Motor neuron (in vitro differentiated cells): ENCODE data around the gene MLLT3. TPM values are rescaled to one million over a fixed set of nuclear protein-coding genes. Genes with fewer than 3 reads are reported as not detected.

ENCODE experiments used
- ATAC-seq, 8 experiments: fragments of 200-7000 bp; cut with Tn5 transposase; replicated peaks in 6 of 8; 2 replicates each; pipeline ENCODE4 v1.8.0; 2021; ENCODE audit warnings: mild to moderate bottlenecking in 8 of 8, moderate library complexity in 8 of 8
- H3K27ac ChIP-seq, 2 donors: fragments of 250-450 bp; sonication (Bioruptor Pico); 2 replicates each; pipeline ENCODE4 v1.9.0; 2021; ENCODE audit warnings: antibody characterized with exemption in 2 of 2, mild to moderate bottlenecking in 2 of 2, moderate library complexity in 1 of 2
- H3K4me1 ChIP-seq, 2 donors: fragments of 250-450 bp; sonication (Bioruptor Pico); replicated peaks in 1 of 2; 2 replicates each; pipeline ENCODE4 v1.6.1; 2021; ENCODE audit warnings: antibody characterized with exemption in 2 of 2, mild to moderate bottlenecking in 2 of 2, moderate library complexity in 1 of 2
- H3K4me3 ChIP-seq, 5 donors: fragments of 250-450 bp; sonication (Bioruptor Pico); 2 replicates each; pipeline ENCODE4 v1.9.0; 2021; ENCODE audit warnings: antibody characterized with exemption in 5 of 5, mild to moderate bottlenecking in 5 of 5, moderate library complexity in 4 of 5
- WGBS, 10 experiments: fragments of 450-650 bp; shearing (Covaris generic); methylation state at CpG; one replicate each; pipeline ENCODE4 v1.0.0; 2022; 5-methylcytosine and 5-hydroxymethylcytosine counted together
- in situ Hi-C, 9 experiments: fragments of 400-800 bp; cut with MboI; loops; one replicate each; pipeline ENCODE4 v1.15.0; 2021; ENCODE audit warnings: low sequenced_read_pairs in 9 of 9, low pct_unique_long_range_greater_than_20kb in 2 of 9; ENCODE audit not compliant: unreplicated experiment in 9 of 9
- total RNA-seq, 8 experiments: library from RNA; unstranded; fragments of 300-600 nt; gene quantifications; 2 replicates each; pipeline versions ENCODE4 v1.2.3 to v1.2.4, GENCODE V29; 2022

The MLLT3 gene
- total RNA-seq, 8 experiments from 2014 or later: 10.8 to 63.2 (median 31.6) TPM

DNA sequence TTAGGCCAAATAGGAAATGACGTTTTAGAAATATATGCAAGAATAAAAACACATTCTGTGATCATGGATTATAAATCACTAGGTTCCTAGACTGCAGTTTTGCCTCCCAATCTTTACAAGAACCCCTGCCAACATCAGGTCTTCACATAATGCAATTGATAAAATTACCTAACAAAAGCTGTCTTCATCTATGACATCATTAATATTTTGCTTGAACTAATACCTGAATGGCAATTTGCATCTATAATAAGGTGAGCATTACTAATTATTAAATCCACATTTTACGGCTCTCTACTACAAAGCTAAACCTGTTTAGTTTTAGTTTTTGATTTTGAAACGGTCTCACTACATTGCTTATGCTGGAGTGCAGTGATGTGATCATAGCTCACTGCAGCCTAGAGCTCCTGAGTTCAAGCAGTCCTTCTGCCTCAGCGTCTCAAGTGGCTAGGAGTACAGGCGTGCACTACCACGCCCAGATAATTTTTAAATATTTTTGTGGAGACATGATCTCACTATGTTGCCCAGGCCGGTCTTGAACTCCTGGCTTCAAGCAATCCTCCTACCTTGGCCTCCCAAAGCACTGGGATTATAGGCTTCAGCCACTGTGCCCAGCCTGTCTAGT is 218.0 kb downstream of the MLLT3 start:
- in situ Hi-C loops: no loop called here

DNA sequence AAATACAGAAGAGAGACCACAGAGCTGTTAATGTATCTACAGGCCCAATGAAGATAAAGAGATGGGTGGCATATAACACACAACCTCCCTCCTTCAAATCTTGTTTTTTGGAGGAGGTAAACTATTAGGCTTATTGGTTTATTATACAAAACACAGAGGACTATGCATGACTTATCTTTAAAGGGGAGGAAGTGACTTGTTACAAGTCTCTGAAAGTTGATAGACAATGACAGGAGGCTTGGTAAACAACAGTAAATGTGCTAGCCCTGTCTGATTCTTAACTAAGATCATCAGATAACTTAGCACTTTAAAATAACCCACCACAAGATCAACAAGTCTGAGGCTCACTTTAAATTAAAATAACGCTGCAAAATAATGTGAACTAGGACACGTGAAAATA is 219.0 kb downstream of the MLLT3 start:
- in situ Hi-C loops: no loop called here
- WGBS, 10 experiments: 46 to 100% (median 89%) methylated on average over 1 to 2 of the region's 2 CpGs; no CpG with 5 or more reads in 3 of the 10 experiments
- peaks cover 6 to 11% of the 10 kb centered on the region in 2 donors for H3K4me1 ChIP-seq
- no peak for ATAC-seq
- no peak overlapping the region for H3K4me3 ChIP-seq
- no peak overlapping the region for H3K27ac ChIP-seq

More for the DNA sequence above, 218.0 kb downstream of the MLLT3 start:
- ATAC-seq: no peak
- Histone ChIP-seq H3K27ac (no peak overlapping the region), H3K4me3 (no peak overlapping the region), H3K4me1 (peaks cover 11 to 17% of the 10 kb centered on the region in 2 donors)
- 40 to 100% (median 97%) methylated on average over 3 to 6 of the region's 7 CpGs; no CpG with 5 or more reads in 1 of the 10 experiments for WGBS, 10 experiments

DNA sequence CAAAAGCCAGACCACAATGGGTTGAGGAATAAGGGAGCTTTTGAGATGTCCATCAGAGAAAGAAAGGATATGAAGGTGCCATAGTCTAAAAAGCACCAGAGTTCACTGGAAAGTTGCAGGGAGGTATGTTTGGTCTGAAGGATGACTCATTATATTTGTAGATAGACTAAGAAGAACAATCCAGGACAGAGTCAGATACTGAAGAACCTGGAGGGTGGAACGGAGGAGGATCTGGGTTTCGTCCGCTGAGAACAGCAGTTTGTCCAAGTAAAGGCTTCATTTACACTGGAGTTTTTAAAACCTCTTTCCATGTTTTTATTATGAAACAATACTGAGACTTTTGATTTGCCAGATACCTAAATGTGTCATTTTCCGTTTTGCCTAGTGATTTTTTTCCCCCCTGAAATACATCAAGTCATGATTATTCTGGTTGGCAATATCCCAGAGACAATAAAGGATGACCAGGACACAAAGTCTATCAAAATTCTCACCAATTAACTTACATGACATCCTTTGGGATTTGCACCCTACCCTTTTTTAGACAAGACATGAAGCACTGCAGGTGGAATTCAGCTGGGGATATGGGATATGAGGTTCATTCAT is 219.9 kb downstream of the MLLT3 start:
- H3K27ac ChIP-seq: no peak overlapping the region
- in situ Hi-C loops: no loop called here
- 88 to 100% (median 95%) methylated on average over 3 to 4 of the region's 4 CpGs; no CpG with 5 or more reads in 1 of the 10 experiments for WGBS, 10 experiments
- ATAC-seq: no peak
- H3K4me1 ChIP-seq: peaks cover 0 to 5% of the 10 kb centered on the region in 2 donors
- no peak overlapping the region for H3K4me3 ChIP-seq

- WGBS, 10 experiments: 68 to 100% (median 92%) methylated on average over 2 to 7 of the region's 8 CpGs
- H3K4me3 ChIP-seq: no peak overlapping the region
- in situ Hi-C loops: no loop called here
- no peaks in the 10 kb centered on the region for H3K4me1 ChIP-seq
- ATAC-seq: no peak
- no peak overlapping the region for H3K27ac ChIP-seq
Measured at GRCh38 chr9:20398536-20399338, 223.6 kb downstream of the MLLT3 start.

GRCh38 chr9:20397348-20397747 is 225.0 kb downstream of the MLLT3 start:
- Histone ChIP-seq H3K4me1 (no peaks in the 10 kb centered on the region), H3K4me3 (no peak overlapping the region), H3K27ac (no peak overlapping the region)
- 0 to 100% (median 31%) methylated on average over 1 to 4 of the region's 4 CpGs; no CpG with 5 or more reads in 2 of the 10 experiments for WGBS, 10 experiments
- no peak for ATAC-seq
- in situ Hi-C loops: no loop called here

DNA sequence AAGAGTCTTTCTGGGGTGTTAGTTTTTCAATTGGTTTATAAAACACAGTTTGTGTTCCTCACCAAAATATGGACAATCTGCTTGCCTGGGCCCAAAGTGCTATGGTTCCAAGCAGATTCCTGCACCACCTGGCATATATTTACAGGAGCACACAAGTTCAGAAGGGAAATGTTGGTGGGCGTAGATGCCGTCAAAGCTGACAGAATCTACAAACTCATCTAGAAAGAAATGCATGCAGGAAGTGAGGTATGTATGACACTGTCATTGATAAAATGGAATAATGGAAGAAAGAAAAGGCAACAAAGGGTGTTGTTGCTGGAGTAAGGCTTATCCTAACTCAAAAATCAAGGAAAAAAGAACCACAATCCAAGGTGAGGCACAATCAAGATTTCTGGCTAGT is 225.8 kb downstream of the MLLT3 start:
- no peak for ATAC-seq
- no peaks in the 10 kb centered on the region for H3K4me1 ChIP-seq
- no peak overlapping the region for H3K4me3 ChIP-seq
- WGBS, 10 experiments: 72 to 100% (median 96%) methylated on average over 2 of the region's 2 CpGs; no CpG with 5 or more reads in 4 of the 10 experiments
- in situ Hi-C loops: no loop called here
- H3K27ac ChIP-seq: no peak overlapping the region

- in situ Hi-C loops: no loop called here
Measured at GRCh38 chr9:20395651-20396050, 226.6 kb downstream of the MLLT3 start.

GRCh38 chr9:20394969-20395368 is 227.3 kb downstream of the MLLT3 start:
- H3K4me3 ChIP-seq: no peak overlapping the region
- in situ Hi-C loops: no loop called here
- H3K4me1 ChIP-seq: no peaks in the 10 kb centered on the region
- H3K27ac ChIP-seq: no peak overlapping the region
- ATAC-seq: peak in 1 of 8 experiments; percentile 26
- WGBS, 10 experiments: 53 to 100% (median 84%) methylated on average over 1 to 5 of the region's 5 CpGs; no CpG with 5 or more reads in 2 of the 10 experiments

More at GRCh38 chr9:20395651-20396050, 226.6 kb downstream of the MLLT3 start:
- WGBS, 10 experiments: 50 to 100% (median 97%) methylated on average over 1 to 2 of the region's 2 CpGs; no CpG with 5 or more reads in 2 of the 10 experiments
- Histone ChIP-seq H3K4me1 (no peaks in the 10 kb centered on the region), H3K27ac (no peak overlapping the region), H3K4me3 (no peak overlapping the region)
- no peak for ATAC-seq

- 83 to 100% (median 100%) methylated on average over 1 of the region's 1 CpG for WGBS, 10 experiments
- no peak for ATAC-seq
- Histone ChIP-seq H3K27ac (no peak overlapping the region), H3K4me1 (no peaks in the 10 kb centered on the region), H3K4me3 (no peak overlapping the region)
- in situ Hi-C loops: no loop called here
Measured at GRCh38 chr9:20391208-20391607, 231.1 kb downstream of the MLLT3 start.

DNA sequence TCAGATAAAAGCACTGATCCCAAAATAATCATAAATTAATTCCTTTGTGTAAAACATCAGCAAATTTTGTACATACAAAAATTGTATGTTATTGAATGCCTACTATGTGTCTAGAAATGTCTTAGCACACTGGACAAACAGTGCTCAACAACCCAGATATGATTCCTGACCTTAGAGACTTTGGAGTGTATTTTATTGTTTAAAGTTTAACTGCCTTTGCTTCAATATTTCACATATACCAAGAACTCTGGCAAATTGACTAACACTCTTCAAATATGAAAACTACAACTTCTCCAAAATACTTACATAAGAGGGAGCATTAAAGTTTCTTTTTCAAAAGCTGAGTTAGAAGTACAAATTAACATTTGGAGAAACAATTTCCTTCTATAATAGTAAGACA is 231.9 kb downstream of the MLLT3 start:
- Histone ChIP-seq H3K4me3 (no peak overlapping the region), H3K27ac (no peak overlapping the region), H3K4me1 (no peaks in the 10 kb centered on the region)
- no peak for ATAC-seq
- in situ Hi-C loops: no loop called here

DNA sequence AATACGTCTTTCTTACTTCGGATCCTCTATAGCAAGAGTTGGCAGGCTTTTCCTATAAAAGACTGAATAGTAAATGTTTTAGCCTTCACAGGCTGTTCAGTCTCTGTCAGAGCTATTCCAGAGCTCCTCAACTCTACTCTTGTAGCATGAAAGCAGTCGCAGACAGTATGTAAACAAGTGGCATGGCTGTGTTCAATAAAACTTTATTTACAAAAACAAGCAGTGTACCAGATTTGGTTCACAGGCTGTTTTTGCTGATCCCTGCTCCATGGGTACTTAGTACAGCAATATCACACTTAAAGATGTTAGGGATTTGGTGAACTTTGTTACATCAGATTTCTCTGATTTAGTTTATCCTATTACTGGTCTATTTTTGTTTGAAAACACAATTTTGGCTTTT is 235.2 kb downstream of the MLLT3 start:
- in situ Hi-C loops: no loop called here
- ATAC-seq: no peak
- H3K4me3 ChIP-seq: no peak overlapping the region
- no peak overlapping the region for H3K27ac ChIP-seq
- no peaks in the 10 kb centered on the region for H3K4me1 ChIP-seq
- WGBS, 10 experiments: 87 to 100% (median 90%) methylated on average over 2 to 3 of the region's 3 CpGs; no CpG with 5 or more reads in 3 of the 10 experiments

GRCh38 chr9:20384642-20385041 is 237.7 kb downstream of the MLLT3 start:
- WGBS, 10 experiments: 60 to 100% (median 86%) methylated on average over 1 to 2 of the region's 2 CpGs; no CpG with 5 or more reads in 1 of the 10 experiments
- no peak for ATAC-seq
- in situ Hi-C loops: no loop called here
- Histone ChIP-seq H3K4me3 (no peak overlapping the region), H3K27ac (no peak overlapping the region), H3K4me1 (peaks cover 12 to 16% of the 10 kb centered on the region in 2 donors)

GRCh38 chr9:20382460-20383071 is 239.7 kb downstream of the MLLT3 start:
- in situ Hi-C loops: no loop called here
- ATAC-seq: peak in 4 of 8 experiments; percentile 42 to 84 (median 72)
- WGBS, 10 experiments: 0 to 71% (median 60%) methylated on average over 1 to 2 of the region's 2 CpGs; no CpG with 5 or more reads in 4 of the 10 experiments
- H3K4me1 ChIP-seq: peaks cover 22 to 25% of the 10 kb centered on the region in 2 donors
- no peak overlapping the region for H3K27ac ChIP-seq
- no peak overlapping the region for H3K4me3 ChIP-seq
